C4-2B (cell line): ENCODE data around the gene LRIG2.
"Not testable (repeated sequence)": the region's sequence is repeated elsewhere in the genome, so short reads cannot be mapped to it uniquely, and the experiment has no call there.

Experiments
- H3K27ac ChIP-seq: fragments of 450-650 bp; 2 replicates; pipeline ENCODE4 v1.5.1; 2017
- CTCF ChIP-seq: fragments of 450-650 bp; conservative IDR thresholded peaks from 2 replicates; pipeline ENCODE4 v1.5.1; 2017; ENCODE audit warnings: mild to moderate bottlenecking
- ZFX ChIP-seq: fragments of 450-650 bp; IDR thresholded peaks from 2 replicates; pipeline ENCODE4 v1.6.1; 2017

LRIG2 gene

GRCh38 chr1:113141650-113142473, 68.9 kb downstream of the LRIG2 start:
- H3K27ac ChIP-seq, result no peak overlapping the region
- TF ChIP-seq ZFX (no peak), CTCF (no peak)

- TF ChIP-seq ZFX, result no peak
- no peak for TF ChIP-seq CTCF
- no peak overlapping the region for H3K27ac ChIP-seq
Observed at GRCh38 chr1:113142791-113143190, 69.8 kb downstream of the LRIG2 start.

- H3K27ac ChIP-seq, result no peak overlapping the region
- TF ChIP-seq ZFX (no peak), CTCF (no peak)
Observed at GRCh38 chr1:113146242-113147072, 73.5 kb downstream of the LRIG2 start.

GRCh38 chr1:113147073-113147625, 74.2 kb downstream of the LRIG2 start:
- no peak overlapping the region for H3K27ac ChIP-seq
- no peak for TF ChIP-seq CTCF
- no peak for TF ChIP-seq ZFX

- no peak for TF ChIP-seq ZFX
- H3K27ac ChIP-seq, result no peak overlapping the region
Observed at GRCh38 chr1:113147826-113148225, 74.8 kb downstream of the LRIG2 start.

GRCh38 chr1:113150494-113150893, 77.5 kb downstream of the LRIG2 start:
- not testable (repeated sequence) for H3K27ac ChIP-seq

- no peak for TF ChIP-seq CTCF
- no peak for TF ChIP-seq ZFX
- H3K27ac ChIP-seq, result no peak overlapping the region
Observed at GRCh38 chr1:113153116-113153803, 80.3 kb downstream of the LRIG2 start.

- H3K27ac ChIP-seq, result no peak overlapping the region
- TF ChIP-seq CTCF (no peak), ZFX (no peak)
Observed at GRCh38 chr1:113156368-113156767, 83.4 kb downstream of the LRIG2 start.

- not testable (repeated sequence) for H3K27ac ChIP-seq
Observed at GRCh38 chr1:113158743-113159142, 85.7 kb downstream of the LRIG2 start.
